Common myeloid progenitor, CD34-positive (primary cell): ENCODE data around the gene BABAM1. TPM values are rescaled to one million over a fixed set of nuclear protein-coding genes. Genes with fewer than 3 reads are reported as not detected.

Experiments
- CTCF ChIA-PET: fragments of 350-600 bp; sonication (Branson Sonifier 250); formaldehyde crosslinking; loops from one replicate; lab custom pipeline; 2021; ENCODE audit warnings: antibody characterized with exemption; lab: Charles Lee
- POLR2A ChIA-PET: fragments of 350-600 bp; sonication (Branson Sonifier 250); formaldehyde crosslinking; loops from one replicate; lab custom pipeline; 2021; ENCODE audit warnings: antibody characterized with exemption; lab: Charles Lee
- DNase-seq, 3 donors: peaks; one replicate each; pipeline versions ENCODE4 v3.0.0 to v3.0.0-alpha.2; 2013
- H3K27ac ChIP-seq, 2 experiments: 1 replicate in 1 of 2; 2 replicates in 1 of 2; pipeline ENCODE4 v1.7.0; 2013; ENCODE audit warnings: inconsistent platforms in 2 of 2, low read length in 2 of 2, mild to moderate bottlenecking in 2 of 2, low read depth in 1 of 2, moderate library complexity in 1 of 2; ENCODE audit not compliant: severe bottlenecking in 2 of 2, insufficient read depth in 1 of 2, poor library complexity in 1 of 2
- H3K27me3 ChIP-seq, 5 experiments: replicated peaks in 2 of 5; 1 replicate in 3 of 5; 2 replicates in 2 of 5; pipeline versions ENCODE4 v1.6.1 to v1.7.0; 2013; ENCODE audit warnings: low read length in 4 of 5, mild to moderate bottlenecking in 2 of 5, moderate library complexity in 2 of 5, inconsistent platforms in 1 of 5; ENCODE audit not compliant: insufficient read depth in 5 of 5, control insufficient read depth in 4 of 5
- H3K36me3 ChIP-seq, 4 experiments: 1 replicate in 2 of 4; 2 replicates in 2 of 4; pipeline versions ENCODE4 v1.6.1 to v1.7.0; 2013; ENCODE audit warnings: low read length in 3 of 4, control low read depth in 1 of 4, mild to moderate bottlenecking in 1 of 4; ENCODE audit not compliant: control insufficient read depth in 4 of 4, insufficient read depth in 4 of 4
- H3K4me1 ChIP-seq, 4 experiments: 1 replicate in 3 of 4; 2 replicates in 1 of 4; pipeline versions ENCODE4 v1.6.1 to v1.7.1; 2013; ENCODE audit warnings: low read length in 3 of 4, mild to moderate bottlenecking in 3 of 4, control low read depth in 1 of 4, inconsistent platforms in 1 of 4, moderate library complexity in 1 of 4; ENCODE audit not compliant: control insufficient read depth in 4 of 4, insufficient read depth in 4 of 4; ENCODE audit errors: control extremely low read depth in 1 of 4
- H3K4me3 ChIP-seq, 7 experiments: 1 replicate in 4 of 7; 2 replicates in 3 of 7; pipeline versions ENCODE4 v1.5.1 to v1.7.0; 2013; ENCODE audit warnings: mild to moderate bottlenecking in 7 of 7, low read length in 6 of 7, moderate library complexity in 6 of 7, inconsistent platforms in 2 of 7, low read depth in 2 of 7, control low read depth in 1 of 7; ENCODE audit not compliant: insufficient read depth in 4 of 7, control insufficient read depth in 1 of 7; ENCODE audit errors: extremely low read depth in 1 of 7
- H3K9me3 ChIP-seq, 5 experiments: 1 replicate in 4 of 5; 2 replicates in 1 of 5; pipeline versions ENCODE4 v1.6.1 to v1.7.1; 2013; ENCODE audit warnings: low read length in 4 of 5, mild to moderate bottlenecking in 2 of 5, inconsistent platforms in 1 of 5, low read depth in 1 of 5, moderate library complexity in 1 of 5; ENCODE audit not compliant: control insufficient read depth in 4 of 5, insufficient read depth in 2 of 5; ENCODE audit errors: control extremely low read depth in 1 of 5
- WGBS: methylation state at CpG from one replicate; pipeline ENCODE4 v1.1.5; 2013; ENCODE audit not compliant: insufficient coverage; 5-methylcytosine and 5-hydroxymethylcytosine counted together
- polyA plus RNA-seq: library from polyadenylated mRNA; unstranded; fragments of 120-200 nt; gene quantifications from one replicate; pipeline ENCODE4 v1.2.1, GENCODE V29; 2013

BABAM1 gene
- polyA plus RNA-seq, result 54.9 TPM

- no peaks in the 10 kb centered on the region for H3K9me3 ChIP-seq
- H3K27me3 ChIP-seq, result no peaks in the 10 kb centered on the region
- WGBS, result under 1% methylated on average over 26 of the region's 27 CpGs
- H3K4me3 ChIP-seq, result peak within 1 kb of the TSS; percentile 73 to 100 (median 99)
- H3K36me3 ChIP-seq, result peaks cover 7 to 16% (median 13%) of the 10 kb centered on the region in 4 experiments
- DNase-seq, result peak; percentile 99 to 100 (median 100)
- peak within 1 kb of the TSS; percentile 70 to 90 for H3K27ac ChIP-seq
- ChIA-PET CTCF (interaction anchor here (0.6 to 14.3 kb wide), 6 partner anchors 10 to 52 kb away, joined by 3 to 183 read pairs (median 4); partner anchors contain the start of genes ANKLE1 and USE1), POLR2A (interaction anchor here (0.7 to 1.0 kb wide), 3 partner anchors 32 to 74 kb away, joined by 3 read pairs; partner anchors contain the start of gene USE1)
- peaks cover 10 to 32% (median 25%) of the 10 kb centered on the region in 4 experiments for H3K4me1 ChIP-seq
Measured at GRCh38 chr19:17266975-17267788, at the start of gene BABAM1. Gene BABAM1, plus strand, starts transcription at chr19:17267443. Its CDS starts 1,364 bp downstream, at chr19:17268807.

- Histone ChIP-seq H3K36me3 (peaks cover 8 to 21% (median 13%) of the 10 kb centered on the region in 4 experiments), H3K4me3 (no peak overlapping the region), H3K27ac (no peak overlapping the region), H3K27me3 (no peaks in the 10 kb centered on the region), H3K4me1 (peaks cover 0 to 15% (median 15%) of the 10 kb centered on the region in 4 experiments), H3K9me3 (no peaks in the 10 kb centered on the region)
- ChIA-PET CTCF (no interaction called here), POLR2A (no interaction called here)
- no peak for DNase-seq
- 98% methylated on average over 8 of the region's 8 CpGs for WGBS
Measured at GRCh38 chr19:17219286-17219685, 48.0 kb upstream of the BABAM1 start.

GRCh38 chr19:17220207-17220758 is 47.0 kb upstream of the BABAM1 start:
- H3K27ac ChIP-seq, result peak overlapping the region in 1 of 2 experiments; percentile 14
- H3K36me3 ChIP-seq, result peaks cover 8 to 21% (median 13%) of the 10 kb centered on the region in 4 experiments
- no peak overlapping the region for H3K4me3 ChIP-seq
- 73% methylated on average over 13 of the region's 14 CpGs for WGBS
- no peaks in the 10 kb centered on the region for H3K9me3 ChIP-seq
- H3K27me3 ChIP-seq, result no peaks in the 10 kb centered on the region
- H3K4me1 ChIP-seq, result peaks cover 0 to 8% (median 7%) of the 10 kb centered on the region in 4 experiments
- peak; percentile 37 to 67 (median 66) for DNase-seq
- ChIA-PET CTCF (interaction anchor here (0.6 to 2.0 kb wide), 2 partner anchors 15 to 18 kb away, joined by 3 to 4 read pairs; no protein-coding TSS in a partner anchor), POLR2A (interaction anchor here (0.7 to 1.0 kb wide), 2 partner anchors 15 to 133 kb away, joined by 3 read pairs; no protein-coding TSS in a partner anchor)

- CTCF ChIA-PET, result no interaction called here
- peaks cover 0 to 6% (median 3%) of the 10 kb centered on the region in 4 experiments for H3K36me3 ChIP-seq
- POLR2A ChIA-PET, result no interaction called here
- H3K9me3 ChIP-seq, result no peaks in the 10 kb centered on the region
- no peak overlapping the region for H3K27ac ChIP-seq
- H3K27me3 ChIP-seq, result no peaks in the 10 kb centered on the region
- DNase-seq, result no peak
- 100% methylated on average over 1 of the region's 10 CpGs for WGBS
- peak overlapping the region in 1 of 7 experiments; percentile 81 for H3K4me3 ChIP-seq
- peaks cover 0 to 13% (median 9%) of the 10 kb centered on the region in 4 experiments for H3K4me1 ChIP-seq
Measured at GRCh38 chr19:17225053-17225452, 42.2 kb upstream of the BABAM1 start.

- Histone ChIP-seq H3K36me3 (peaks cover 0 to 15% (median 7%) of the 10 kb centered on the region in 4 experiments), H3K27me3 (no peaks in the 10 kb centered on the region), H3K4me3 (peak within 1 kb of the TSS; percentile 64 to 81 (median 76)), H3K27ac (peak within 1 kb of the TSS in 1 of 2 experiments; percentile 70), H3K9me3 (no peaks in the 10 kb centered on the region), H3K4me1 (peaks cover 0 to 13% (median 8%) of the 10 kb centered on the region in 4 experiments)
- ChIA-PET CTCF (interaction anchor here (0.8 to 2.6 kb wide), 7 partner anchors 9 to 152 kb away, joined by 3 to 12 read pairs (median 3); no protein-coding TSS in a partner anchor), POLR2A (interaction anchor here (0.5 to 1.4 kb wide), 3 partner anchors 11 to 143 kb away, joined by 3 to 10 read pairs (median 3); partner anchors contain the start of gene USE1)
- peak; percentile 97 to 99 (median 99) for DNase-seq
- under 1% methylated on average over 58 of the region's 90 CpGs for WGBS
Measured at GRCh38 chr19:17226002-17226933, 41.0 kb upstream of the BABAM1 start, which contains the start of gene OCEL1. Gene OCEL1, plus strand, starts transcription at chr19:17226226. Its CDS starts 22 bp downstream, at chr19:17226248.

GRCh38 chr19:17227798-17228367 is 39.4 kb upstream of the BABAM1 start:
- no peak for DNase-seq
- Histone ChIP-seq H3K27me3 (no peaks in the 10 kb centered on the region), H3K9me3 (no peaks in the 10 kb centered on the region), H3K27ac (no peak overlapping the region), H3K4me3 (no peak overlapping the region), H3K36me3 (peaks cover 0 to 29% (median 14%) of the 10 kb centered on the region in 4 experiments), H3K4me1 (peaks cover 0 to 13% (median 8%) of the 10 kb centered on the region in 4 experiments)
- POLR2A ChIA-PET, result no interaction called here
- CTCF ChIA-PET, result interaction anchor here (0.8 to 2.6 kb wide), 5 partner anchors 7 to 17 kb away, joined by 3 to 12 read pairs (median 6); partner anchors contain the start of gene USE1
- WGBS, result 96% methylated on average over 13 of the region's 13 CpGs
